Activated T-helper 1 cell treated with anti-CD3 and anti-CD28 coated beads, Interleukin-12 subunit alpha, Interleukin-12 subunit beta, Interleukin-2, Interleukin-4 antibody, amounts not matched to agents 30 ng/mL and 10 ng/mL and 1 ng/mL, durations not matched to agents 14 hours and 24 hours and 36 hours (primary cell): ENCODE measurements around the gene SCD. TPM values are rescaled to one million over a fixed set of nuclear protein-coding genes. Genes with fewer than 3 reads are reported as not detected.
A peak's percentile ranks its signal among the peaks of the same experiment; 100 is the strongest.
"Not testable (repeated sequence)": the region's sequence is repeated elsewhere in the genome, so short reads cannot be mapped to it uniquely, and the experiment has no call there.

Experiments
- DNase-seq: peaks from one replicate; pipeline ENCODE4 v3.0.0; 2021; ENCODE audit warnings: low spot score
- H3K27ac Mint-ChIP-seq: one replicate; pipeline ENCODE4 v1.8.0; 2021; ENCODE audit warnings: mild to moderate bottlenecking, mixed read lengths
- H3K27me3 Mint-ChIP-seq: one replicate; pipeline ENCODE4 v1.8.0; 2022; ENCODE audit warnings: mild to moderate bottlenecking, moderate library complexity, mixed read lengths; ENCODE audit not compliant: insufficient read depth
- H3K36me3 Mint-ChIP-seq: one replicate; pipeline ENCODE4 v1.8.0; 2021; ENCODE audit warnings: low read depth, mixed read lengths
- H3K4me1 Mint-ChIP-seq: one replicate; pipeline ENCODE4 v1.8.0; 2021; ENCODE audit warnings: low read depth, mixed read lengths
- H3K4me3 Mint-ChIP-seq: one replicate; pipeline ENCODE4 v1.8.0; 2021; ENCODE audit warnings: mild to moderate bottlenecking, moderate library complexity, mixed read lengths
- H3K9me3 Mint-ChIP-seq: one replicate; pipeline ENCODE4 v1.8.0; 2021; ENCODE audit warnings: mixed read lengths
- intact Hi-C: fragments of 100-400 bp; cut with micrococcal nuclease; formaldehyde crosslinking; loops from one replicate; pipeline ENCODE4 v1.15.1; 2024
- total RNA-seq: library from RNA; stranded (reverse); gene quantifications from 2 replicates; pipeline ENCODE4 v1.2.3, GENCODE V29; 2022

The SCD gene
- total RNA-seq, 1 donor from 2014 or later = 194 TPM

DNA sequence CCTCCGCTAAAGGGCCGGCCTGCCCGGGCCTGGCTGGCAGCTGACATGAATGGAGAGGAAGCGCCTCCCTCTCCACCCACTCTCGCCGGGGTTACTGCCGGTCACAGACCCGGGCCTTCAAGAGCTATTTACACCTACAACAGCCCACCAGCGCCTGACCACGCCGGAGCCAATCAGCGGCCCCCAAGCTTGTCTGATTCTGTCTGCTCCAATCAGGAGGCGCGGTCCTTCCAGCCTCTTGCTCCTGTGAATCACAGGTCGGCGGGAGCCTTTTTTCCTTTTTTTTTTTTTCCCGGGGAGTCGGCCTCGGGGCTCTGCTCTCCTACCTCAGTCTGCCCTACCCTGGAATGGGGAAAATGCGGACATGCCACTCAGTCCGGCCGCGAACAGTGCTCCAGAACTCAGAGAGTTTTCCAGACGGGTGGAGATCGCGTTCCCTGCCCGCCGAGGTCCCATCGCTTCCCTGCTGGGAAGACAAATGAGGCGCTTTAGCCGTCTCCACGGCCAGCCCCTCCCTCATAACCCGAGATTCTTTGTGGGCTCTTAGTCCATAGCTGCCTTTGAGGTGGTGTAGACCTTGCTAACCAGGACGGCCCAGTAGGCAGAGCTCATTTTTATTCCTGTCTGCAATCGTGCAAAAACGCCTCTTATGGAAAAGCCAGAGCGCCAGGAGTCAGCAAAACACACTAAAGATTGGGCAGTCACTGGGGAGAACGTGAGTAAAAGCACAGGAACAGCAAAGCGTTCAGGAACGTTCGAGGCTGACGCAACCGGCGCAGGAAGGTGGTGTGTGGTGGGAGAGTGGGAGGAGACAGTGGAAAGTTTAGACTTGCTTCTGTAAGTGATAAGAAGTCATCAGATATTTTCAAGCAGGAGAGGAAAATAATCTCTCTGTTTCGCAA is 26.5 kb downstream of the SCD start:
- Mint-ChIP-seq H3K27me3 (no peaks in the 10 kb centered on the region), H3K36me3 (peaks cover 4% of the 10 kb centered on the region)
- intact Hi-C loops = loop anchor here (1.0 to 10.0 kb wide), 12 partner anchors 18 to 1321 kb away; partner anchors contain the start of genes BLOC1S2, CWF19L1, ERLIN1 and FBXW4

DNA sequence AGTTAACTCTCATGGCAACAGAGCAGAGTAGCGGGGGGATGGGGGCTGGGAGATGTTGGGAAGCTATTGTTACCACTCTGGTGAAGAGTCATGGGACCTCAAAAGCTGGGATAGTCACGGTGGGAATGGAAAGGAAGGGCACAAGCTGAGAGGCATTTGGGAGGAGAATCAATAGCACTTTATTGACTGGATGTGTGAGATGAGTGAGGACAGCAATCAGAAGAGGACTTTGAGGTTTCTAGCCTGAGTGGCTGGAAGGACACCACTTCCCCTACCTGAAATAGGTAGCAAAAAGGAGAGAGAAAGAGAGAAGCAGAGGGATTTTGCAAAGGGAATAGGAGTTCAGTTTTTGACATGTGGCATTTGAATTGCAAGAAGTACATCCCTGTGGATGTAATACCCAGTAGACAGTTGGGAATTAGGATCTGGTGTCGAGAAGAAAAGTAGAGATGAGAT is 27.2 kb downstream of the SCD start:
- intact Hi-C loops = loop anchor here (1.0 to 10.0 kb wide), 6 partner anchors 17 to 1321 kb away; partner anchors contain the start of genes ERLIN1 and FBXW4
- peaks cover 29% of the 10 kb centered on the region for H3K4me1 Mint-ChIP-seq
- DNase-seq = no peak
- H3K36me3 Mint-ChIP-seq = peaks cover 4% of the 10 kb centered on the region
- no peaks in the 10 kb centered on the region for H3K27me3 Mint-ChIP-seq
- H3K9me3 Mint-ChIP-seq = no peaks in the 10 kb centered on the region
- H3K4me3 Mint-ChIP-seq = no peak overlapping the region
- no peak overlapping the region for H3K27ac Mint-ChIP-seq

More for the DNA sequence above, 26.5 kb downstream of the SCD start:
- Mint-ChIP-seq H3K4me3 (no peak overlapping the region), H3K27ac (no peak overlapping the region), H3K4me1 (peaks cover 30% of the 10 kb centered on the region), H3K9me3 (no peaks in the 10 kb centered on the region)
- peak; percentile 85 for DNase-seq

DNA sequence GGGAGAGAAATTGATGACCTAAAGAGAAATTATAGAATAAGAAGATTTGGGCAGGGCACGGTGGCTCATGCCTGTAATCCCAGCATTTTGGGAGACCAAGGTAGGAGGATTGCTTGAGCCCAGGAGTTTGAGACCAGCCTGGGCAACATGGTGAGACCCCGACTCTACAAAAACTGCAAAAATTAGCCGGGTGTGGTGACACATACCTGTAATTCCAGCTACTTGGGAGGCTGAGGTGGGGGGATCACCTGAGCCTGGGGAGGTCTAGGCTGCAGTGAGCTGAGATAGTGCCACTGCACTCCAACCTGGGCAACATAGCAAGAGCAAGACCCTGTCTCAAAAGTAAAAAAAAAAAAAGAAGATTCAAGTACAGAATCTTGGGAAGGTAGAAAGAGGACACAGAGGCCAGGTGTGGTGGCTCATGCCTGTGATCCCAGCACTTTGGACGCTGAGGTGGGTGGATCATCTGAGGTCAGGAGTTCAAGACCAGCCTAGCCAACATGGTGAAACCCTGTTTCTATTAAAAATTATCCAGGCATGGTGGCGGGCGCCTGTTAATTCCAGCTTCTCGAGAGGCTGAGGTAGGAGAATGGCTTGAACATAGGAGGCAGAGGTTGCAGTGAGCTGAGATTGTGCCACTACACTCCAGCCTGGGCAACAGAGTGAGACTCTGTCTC is 27.8 kb downstream of the SCD start:
- H3K9me3 Mint-ChIP-seq, H3K4me3 Mint-ChIP-seq, DNase-seq, H3K27me3 Mint-ChIP-seq, H3K27ac Mint-ChIP-seq, H3K36me3 Mint-ChIP-seq: not testable (repeated sequence)
- intact Hi-C loops = loop anchor here (1.0 to 10.0 kb wide), 6 partner anchors 16 to 1320 kb away; partner anchors contain the start of genes ERLIN1 and FBXW4
- peaks cover 24% of the 10 kb centered on the region for H3K4me1 Mint-ChIP-seq

DNA sequence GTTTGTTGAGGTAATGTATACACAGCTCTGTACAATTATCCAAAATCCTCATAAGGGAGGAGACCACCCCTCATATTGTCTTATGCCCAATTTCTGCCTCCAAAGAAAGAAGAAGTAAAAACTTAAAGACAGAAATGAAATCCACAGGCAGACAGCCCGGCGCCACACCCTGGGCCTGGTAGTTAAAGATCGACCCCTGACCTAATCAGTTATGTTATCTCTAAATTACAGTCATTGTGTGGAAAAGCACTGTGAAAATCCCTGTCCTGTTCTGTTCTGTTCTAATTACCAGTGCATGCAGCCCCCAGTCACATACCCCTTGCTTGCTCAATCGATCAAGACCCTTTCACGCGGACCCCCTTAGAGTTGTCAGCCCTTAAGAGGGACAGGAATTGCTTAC is 29.6 kb downstream of the SCD start:
- not testable (repeated sequence) for H3K4me3 Mint-ChIP-seq, DNase-seq, H3K4me1 Mint-ChIP-seq, H3K27ac Mint-ChIP-seq, H3K27me3 Mint-ChIP-seq, H3K9me3 Mint-ChIP-seq, H3K36me3 Mint-ChIP-seq
- intact Hi-C loops = loop anchor here (10.0 kb wide), 1 partner anchor 1318 kb away; the partner anchor contains the start of gene FBXW4

DNA sequence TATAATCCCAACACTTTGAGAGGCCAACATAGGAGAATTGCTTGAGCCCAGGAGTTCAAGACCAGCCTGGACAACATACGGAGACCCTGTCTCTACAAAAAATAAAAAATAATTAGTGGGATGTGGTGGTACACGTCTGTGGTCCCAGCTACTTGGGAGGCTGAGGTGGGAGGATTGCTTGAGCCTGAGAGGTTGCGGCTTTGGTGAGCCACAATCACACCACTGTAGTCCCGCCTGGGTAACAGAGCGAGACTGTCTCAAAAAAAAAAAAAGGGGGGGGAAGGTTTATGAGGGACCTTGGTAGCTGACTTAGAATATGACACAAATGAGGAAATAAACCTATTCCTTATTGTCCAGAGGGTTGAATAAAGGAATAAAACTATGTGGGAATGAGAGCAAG is 30.8 kb downstream of the SCD start:
- H3K4me3 Mint-ChIP-seq = no peak overlapping the region
- peaks cover 21% of the 10 kb centered on the region for H3K36me3 Mint-ChIP-seq
- H3K27ac Mint-ChIP-seq = no peak overlapping the region
- intact Hi-C loops = loop anchor here (10.0 kb wide), 1 partner anchor 1317 kb away; the partner anchor contains the start of gene FBXW4
- H3K27me3 Mint-ChIP-seq = no peaks in the 10 kb centered on the region
- no peaks in the 10 kb centered on the region for H3K9me3 Mint-ChIP-seq
- DNase-seq = no peak
- peaks cover 12% of the 10 kb centered on the region for H3K4me1 Mint-ChIP-seq

DNA sequence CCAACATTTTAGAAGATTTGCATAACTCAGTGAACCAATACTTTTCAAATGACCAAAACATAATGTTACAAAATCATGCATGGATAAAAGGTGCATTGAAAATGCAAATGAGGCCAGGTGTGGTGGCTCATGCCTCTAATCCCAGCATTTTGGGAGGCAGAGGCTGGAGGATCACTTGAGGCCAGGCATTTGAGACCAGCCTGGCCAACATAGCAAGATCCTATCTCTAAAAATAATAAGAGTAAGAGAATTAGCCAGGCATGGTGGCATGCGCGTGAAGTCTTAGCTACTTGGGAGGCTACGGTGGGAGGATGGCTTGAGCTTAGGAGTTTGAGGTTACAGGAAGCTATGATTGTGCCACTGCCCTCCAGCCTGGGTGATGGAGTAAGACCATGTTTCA is 33.4 kb downstream of the SCD start:
- no peak overlapping the region for H3K4me3 Mint-ChIP-seq
- intact Hi-C loops = no loop called here
- peaks cover 12% of the 10 kb centered on the region for H3K4me1 Mint-ChIP-seq
- no peaks in the 10 kb centered on the region for H3K9me3 Mint-ChIP-seq
- peaks cover 35% of the 10 kb centered on the region for H3K36me3 Mint-ChIP-seq
- no peak for DNase-seq
- H3K27me3 Mint-ChIP-seq = no peaks in the 10 kb centered on the region
- H3K27ac Mint-ChIP-seq = no peak overlapping the region

DNA sequence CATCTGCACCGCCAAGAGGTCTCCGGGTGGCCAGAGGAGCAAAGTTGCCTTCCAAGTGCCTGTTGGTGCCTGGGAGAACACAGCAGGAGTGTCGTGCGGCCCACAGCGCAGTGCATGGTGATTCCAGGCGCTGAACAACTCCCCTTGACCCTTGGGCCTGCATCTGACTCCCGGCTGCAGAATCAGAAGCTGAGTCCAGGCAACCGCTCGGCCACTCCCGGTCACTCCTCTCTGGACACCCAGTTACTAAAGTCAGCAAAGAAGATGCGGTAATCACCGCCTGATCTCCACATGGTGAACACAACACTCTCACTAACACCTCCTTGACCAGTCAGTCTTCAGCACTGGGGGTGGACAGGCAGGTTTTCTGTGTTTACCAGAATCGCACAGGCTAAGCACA is 35.5 kb downstream of the SCD start:
- Mint-ChIP-seq H3K36me3 (peaks cover 43% of the 10 kb centered on the region), H3K4me1 (peaks cover 5% of the 10 kb centered on the region), H3K27me3 (no peaks in the 10 kb centered on the region), H3K27ac (no peak overlapping the region), H3K4me3 (no peak overlapping the region), H3K9me3 (no peaks in the 10 kb centered on the region)
- intact Hi-C loops = no loop called here
- DNase-seq = no peak

DNA sequence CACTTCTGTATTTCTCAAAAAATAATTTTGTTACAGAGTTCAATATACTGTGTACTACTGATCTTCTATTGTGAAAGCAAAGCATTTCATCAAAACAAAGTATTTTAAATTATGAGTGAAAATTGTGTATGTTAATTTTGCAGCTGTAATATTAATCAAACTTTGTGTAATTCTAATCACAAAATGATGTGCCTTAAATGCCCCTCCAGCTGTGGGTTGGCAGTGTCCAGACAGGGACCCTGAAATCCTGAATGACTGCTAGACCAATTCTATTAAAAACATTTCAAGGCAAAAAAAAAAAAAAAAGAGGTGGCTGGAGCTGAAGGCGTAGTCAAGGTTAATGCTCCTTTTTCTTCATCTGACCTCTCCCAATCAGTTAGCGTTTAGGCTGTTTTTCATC is 36.2 kb downstream of the SCD start:
- H3K36me3 Mint-ChIP-seq = peaks cover 48% of the 10 kb centered on the region
- no peak for DNase-seq
- no peaks in the 10 kb centered on the region for H3K9me3 Mint-ChIP-seq
- H3K4me3 Mint-ChIP-seq = no peak overlapping the region
- no peaks in the 10 kb centered on the region for H3K27me3 Mint-ChIP-seq
- H3K4me1 Mint-ChIP-seq = peaks cover 5% of the 10 kb centered on the region
- H3K27ac Mint-ChIP-seq = no peak overlapping the region
- intact Hi-C loops = no loop called here

DNA sequence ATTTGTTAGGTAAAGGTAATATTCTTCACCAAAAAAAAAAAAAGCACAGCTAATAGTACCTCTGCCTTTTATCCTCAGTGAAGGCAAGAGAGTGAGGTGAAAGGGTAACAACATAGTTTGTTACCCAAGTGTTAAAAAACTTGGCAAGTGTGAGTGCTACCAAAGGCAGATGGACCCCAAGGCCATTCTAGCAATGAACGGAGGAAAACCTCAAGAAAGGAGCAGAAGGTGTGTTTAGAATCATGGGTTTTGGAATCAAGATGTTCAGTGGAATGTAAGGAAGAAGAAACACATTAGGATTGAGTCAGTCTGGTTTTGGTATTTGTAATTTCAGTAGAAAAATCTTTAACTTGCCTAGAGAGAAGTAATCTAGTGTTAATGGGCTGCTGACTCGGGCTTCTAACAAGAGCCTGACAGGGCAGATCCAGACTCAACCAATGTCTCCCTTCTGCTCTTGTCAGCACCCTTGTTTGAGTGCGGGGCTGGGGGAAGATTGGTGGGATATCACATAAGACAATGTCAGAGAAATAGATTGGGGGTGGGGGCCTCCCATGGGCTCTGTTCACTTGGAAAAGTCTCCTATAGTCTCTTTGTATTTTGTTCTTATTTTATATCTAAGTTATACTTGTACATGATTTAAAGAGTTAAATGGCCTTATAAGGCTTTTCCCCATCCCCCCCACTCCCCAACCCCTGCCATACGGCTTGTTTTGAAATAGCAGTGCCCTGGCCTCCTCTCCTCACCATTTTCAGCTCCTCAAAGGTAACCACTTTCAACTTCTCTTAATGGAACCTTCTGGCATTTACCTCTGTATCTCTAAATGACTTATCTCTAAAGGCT is 44.4 kb downstream of the SCD start:
- Mint-ChIP-seq H3K4me3 (no peak overlapping the region), H3K27ac (no peak overlapping the region), H3K4me1 (peaks cover 13% of the 10 kb centered on the region), H3K36me3 (peaks cover 10% of the 10 kb centered on the region), H3K27me3 (peaks cover 1% of the 10 kb centered on the region), H3K9me3 (no peaks in the 10 kb centered on the region)
- no peak for DNase-seq
- intact Hi-C loops = loop anchor here (1.0 kb wide), 1 partner anchor 17 kb away; no protein-coding TSS in a partner anchor

DNA sequence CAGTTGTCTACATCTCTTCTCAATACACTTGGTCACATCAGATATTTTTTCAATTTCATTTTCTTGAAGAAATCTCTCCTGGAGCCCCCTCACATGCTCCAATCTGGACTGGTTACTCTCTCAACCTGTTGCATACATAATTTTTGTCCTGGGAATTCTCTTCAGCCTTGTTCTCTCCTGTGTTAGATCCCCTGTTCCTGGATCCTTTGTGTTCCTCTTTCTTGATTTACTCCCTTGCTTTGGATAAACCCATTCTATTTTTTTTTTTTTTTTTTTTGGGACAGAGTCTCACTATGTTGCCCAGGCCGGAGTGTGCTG is 45.6 kb downstream of the SCD start:
- Mint-ChIP-seq H3K27ac (peak overlapping the region; percentile 36), H3K9me3 (no peaks in the 10 kb centered on the region), H3K4me3 (no peak overlapping the region), H3K36me3 (peaks cover 5% of the 10 kb centered on the region), H3K4me1 (peaks cover 13% of the 10 kb centered on the region), H3K27me3 (peaks cover 1% of the 10 kb centered on the region)
- intact Hi-C loops = no loop called here
- no peak for DNase-seq

DNA sequence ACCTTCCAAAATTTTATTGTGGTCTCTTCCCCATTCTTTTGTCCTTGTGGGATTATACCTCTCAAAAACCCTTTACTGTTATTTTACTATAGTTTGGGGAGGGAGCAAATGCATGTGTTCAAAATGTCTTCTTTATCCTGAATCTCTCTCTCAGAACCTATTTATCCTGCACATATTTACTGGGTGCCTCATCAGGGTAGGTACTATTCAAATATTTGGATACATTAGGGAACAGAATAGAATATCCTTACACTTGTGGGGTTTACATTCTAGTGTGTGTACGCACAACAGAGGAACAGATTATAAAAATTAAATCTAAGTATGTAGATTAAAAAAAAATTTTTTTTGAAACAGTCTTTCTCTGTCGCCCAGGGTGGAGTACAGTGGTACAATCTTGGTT is 48.6 kb downstream of the SCD start:
- Mint-ChIP-seq H3K27ac (no peak overlapping the region), H3K4me1 (peaks cover 13% of the 10 kb centered on the region), H3K9me3 (no peaks in the 10 kb centered on the region), H3K36me3 (no peaks in the 10 kb centered on the region), H3K27me3 (peaks cover 1% of the 10 kb centered on the region), H3K4me3 (no peak overlapping the region)
- intact Hi-C loops = no loop called here
- no peak for DNase-seq

DNA sequence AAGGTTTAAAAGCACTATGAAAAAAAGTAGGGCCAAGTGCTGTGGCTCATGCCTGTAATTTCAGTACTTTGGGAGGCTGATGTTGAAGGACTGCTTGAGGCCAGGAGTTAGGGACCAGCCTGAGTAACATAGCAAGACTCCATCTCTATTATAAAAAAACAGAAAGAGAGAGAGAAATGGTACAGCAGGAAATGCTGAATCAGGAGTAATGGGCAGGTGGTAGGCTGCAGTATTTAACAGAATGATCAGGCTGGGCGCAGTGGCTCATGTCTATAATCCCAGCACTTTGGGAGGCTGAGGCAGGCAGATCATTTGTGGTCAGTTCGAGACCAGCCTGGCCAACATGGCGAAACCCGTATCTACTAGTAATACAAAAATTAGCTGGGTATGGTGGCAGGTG is 49.6 kb downstream of the SCD start:
- H3K36me3 Mint-ChIP-seq = no peaks in the 10 kb centered on the region
- no peaks in the 10 kb centered on the region for H3K9me3 Mint-ChIP-seq
- H3K27me3 Mint-ChIP-seq = peaks cover 1% of the 10 kb centered on the region
- H3K4me3 Mint-ChIP-seq = no peak overlapping the region
- peaks cover 5% of the 10 kb centered on the region for H3K4me1 Mint-ChIP-seq
- DNase-seq = no peak
- intact Hi-C loops = no loop called here
- no peak overlapping the region for H3K27ac Mint-ChIP-seq
